Progenitor cell of endocrine pancreas (in vitro differentiated cells): ENCODE results near the gene PTGES. TPM values are rescaled to one million over a fixed set of nuclear protein-coding genes. Genes with fewer than 3 reads are reported as not detected.

Source experiments
- DNase-seq: peaks from one replicate; pipeline ENCODE4 v3.0.0; 2021; ENCODE audit warnings: low spot score; ENCODE audit not compliant: unreplicated experiment
- H3K27ac Mint-ChIP-seq: 2 replicates; pipeline ENCODE4 v1.8.0; 2021; ENCODE audit warnings: mild to moderate bottlenecking, moderate library complexity, mixed read lengths
- H3K27me3 Mint-ChIP-seq: 2 replicates; pipeline ENCODE4 v1.8.0; 2021; ENCODE audit warnings: mixed read lengths
- H3K36me3 Mint-ChIP-seq: 2 replicates; pipeline ENCODE4 v1.8.0; 2022; ENCODE audit warnings: mixed read lengths; ENCODE audit not compliant: insufficient read depth
- H3K4me1 Mint-ChIP-seq: 2 replicates; pipeline ENCODE4 v1.8.0; 2021; ENCODE audit warnings: low read depth, mixed read lengths
- H3K4me3 Mint-ChIP-seq: 2 replicates; pipeline ENCODE4 v1.8.0; 2021; ENCODE audit warnings: low read depth, mild to moderate bottlenecking, moderate library complexity, mixed read lengths
- H3K9me3 Mint-ChIP-seq: 2 replicates; pipeline ENCODE4 v1.8.0; 2021; ENCODE audit warnings: low read depth, mixed read lengths
- total RNA-seq: library from RNA; stranded (reverse); gene quantifications from 2 replicates; pipeline ENCODE4 v1.2.1, GENCODE V29; 2021
- TF ChIP-seq, protein P1 (sequence below): fragments of 200-600 bp; sonication (generic); IDR thresholded peaks from one replicate; pipeline ENCODE4 v1.5.0; 2021; ENCODE audit warnings: antibody characterized with exemption, mild to moderate bottlenecking; ENCODE audit not compliant: unreplicated experiment

The PTGES gene
- total RNA-seq, 1 donor from 2014 or later = 0.19 TPM

DNA sequence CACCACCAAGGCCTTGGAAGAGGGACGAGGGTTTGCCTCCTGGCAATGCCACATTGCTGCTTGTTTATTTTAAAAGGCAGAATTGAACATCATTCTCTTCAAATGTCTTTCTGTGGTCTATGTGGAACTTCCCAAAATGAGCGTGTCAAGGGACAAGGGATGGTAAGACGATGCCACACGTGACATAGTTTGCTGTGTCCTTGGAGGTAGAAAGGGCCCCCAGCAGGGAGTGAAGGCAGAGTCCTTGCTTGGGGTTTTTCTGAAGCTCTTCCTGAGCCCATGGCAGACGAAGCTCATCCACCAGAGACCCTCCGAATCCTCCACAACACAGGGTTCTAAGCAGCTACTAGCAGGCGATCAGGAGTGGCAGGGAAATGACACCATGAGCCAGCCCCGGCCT lies 59.1 kb downstream of the PTGES start:
- no peaks in the 10 kb centered on the region for H3K9me3 Mint-ChIP-seq
- no peaks in the 10 kb centered on the region for H3K36me3 Mint-ChIP-seq
- H3K27me3 Mint-ChIP-seq = peaks cover 42% of the 10 kb centered on the region
- no peak overlapping the region for H3K27ac Mint-ChIP-seq
- H3K4me3 Mint-ChIP-seq = no peak overlapping the region
- peaks cover 2% of the 10 kb centered on the region for H3K4me1 Mint-ChIP-seq
- no peak for DNase-seq
- TF ChIP-seq, protein P1, sequence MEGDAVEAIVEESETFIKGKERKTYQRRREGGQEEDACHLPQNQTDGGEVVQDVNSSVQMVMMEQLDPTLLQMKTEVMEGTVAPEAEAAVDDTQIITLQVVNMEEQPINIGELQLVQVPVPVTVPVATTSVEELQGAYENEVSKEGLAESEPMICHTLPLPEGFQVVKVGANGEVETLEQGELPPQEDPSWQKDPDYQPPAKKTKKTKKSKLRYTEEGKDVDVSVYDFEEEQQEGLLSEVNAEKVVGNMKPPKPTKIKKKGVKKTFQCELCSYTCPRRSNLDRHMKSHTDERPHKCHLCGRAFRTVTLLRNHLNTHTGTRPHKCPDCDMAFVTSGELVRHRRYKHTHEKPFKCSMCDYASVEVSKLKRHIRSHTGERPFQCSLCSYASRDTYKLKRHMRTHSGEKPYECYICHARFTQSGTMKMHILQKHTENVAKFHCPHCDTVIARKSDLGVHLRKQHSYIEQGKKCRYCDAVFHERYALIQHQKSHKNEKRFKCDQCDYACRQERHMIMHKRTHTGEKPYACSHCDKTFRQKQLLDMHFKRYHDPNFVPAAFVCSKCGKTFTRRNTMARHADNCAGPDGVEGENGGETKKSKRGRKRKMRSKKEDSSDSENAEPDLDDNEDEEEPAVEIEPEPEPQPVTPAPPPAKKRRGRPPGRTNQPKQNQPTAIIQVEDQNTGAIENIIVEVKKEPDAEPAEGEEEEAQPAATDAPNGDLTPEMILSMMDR = no peak

- Mint-ChIP-seq H3K4me1 (peaks cover 2% of the 10 kb centered on the region), H3K27ac (no peak overlapping the region), H3K27me3 (peaks cover 41% of the 10 kb centered on the region), H3K9me3 (no peaks in the 10 kb centered on the region), H3K4me3 (no peak overlapping the region), H3K36me3 (no peaks in the 10 kb centered on the region)
- DNase-seq = no peak
- TF ChIP-seq, protein P1 = no peak
These were observed 60.3 kb downstream of the PTGES start for GRCh38 chr9:129692534-129692933.

Other genes starting within 250 kb of the PTGES start
- gene C9orf50, start 131.9 kb downstream of the PTGES start, total RNA-seq = 0.27 and 0.43 TPM in 2 replicates
- 25.9 and 26.8 TPM in 2 replicates for gene NTMT1, start 126.9 kb downstream of the PTGES start, total RNA-seq
- gene ASB6, start 110.9 kb downstream of the PTGES start, total RNA-seq = 19.7 and 20.5 TPM in 2 replicates
- gene PRRX2, start 87.4 kb downstream of the PTGES start, total RNA-seq = 0.79 and 0.91 TPM in 2 replicates
- 14.7 and 19.8 TPM in 2 replicates for gene TOR1B, start 50.1 kb upstream of the PTGES start, total RNA-seq
- 33.1 and 39.0 TPM in 2 replicates for gene TOR1A, start 71.1 kb upstream of the PTGES start, total RNA-seq
- 30.4 and 30.8 TPM in 2 replicates for gene C9orf78, start 82.2 kb upstream of the PTGES start, total RNA-seq
- 41.2 and 41.8 TPM in 2 replicates for gene USP20, start 82.4 kb upstream of the PTGES start, total RNA-seq